ENCODE measurements around the gene NLK.
"Not testable (repeated sequence)": the region's sequence is repeated elsewhere in the genome, so short reads cannot be mapped to it uniquely, and the experiment has no call there.

NLK gene

DNA sequence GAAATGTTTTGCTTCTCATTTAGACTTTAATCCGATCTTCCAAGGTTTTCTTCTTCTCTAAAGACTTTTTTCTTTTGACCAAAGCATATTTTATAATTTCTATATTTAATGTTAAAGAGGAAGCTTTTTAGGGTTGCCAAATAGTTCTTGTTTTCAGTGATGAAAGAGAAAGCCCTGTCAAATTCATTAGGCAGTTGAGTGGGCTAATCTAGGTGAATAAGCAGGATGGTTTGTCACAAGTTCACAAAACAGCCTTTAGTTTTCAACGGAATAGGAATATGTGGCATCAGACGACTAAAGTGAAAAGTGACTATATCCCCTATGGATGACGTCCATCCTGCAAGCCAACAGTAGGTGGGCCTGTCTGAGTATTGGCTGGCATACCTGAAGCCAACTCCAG is 118.8 kb downstream of the NLK start:
- DNase-seq: no peak

DNA sequence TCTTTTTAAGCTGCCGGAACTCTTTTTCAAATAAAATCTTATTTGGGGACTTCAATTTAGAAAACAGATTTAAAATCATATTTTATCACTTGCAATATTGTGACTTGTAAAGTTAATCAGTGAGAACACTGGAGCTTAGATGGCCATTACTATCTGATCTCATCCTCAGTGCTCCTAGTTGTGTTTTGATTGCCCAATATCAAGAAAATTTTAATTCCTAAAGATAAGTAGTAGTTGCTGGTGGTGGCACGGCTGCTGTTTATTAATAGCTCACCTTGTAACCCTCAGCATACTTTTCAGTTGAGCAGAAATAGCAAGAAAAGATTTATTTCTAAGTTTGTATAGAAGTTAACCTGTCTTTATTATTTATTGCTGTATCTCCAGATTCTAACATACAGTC is 124.0 kb downstream of the NLK start:
- DNase-seq: no peak

DNA sequence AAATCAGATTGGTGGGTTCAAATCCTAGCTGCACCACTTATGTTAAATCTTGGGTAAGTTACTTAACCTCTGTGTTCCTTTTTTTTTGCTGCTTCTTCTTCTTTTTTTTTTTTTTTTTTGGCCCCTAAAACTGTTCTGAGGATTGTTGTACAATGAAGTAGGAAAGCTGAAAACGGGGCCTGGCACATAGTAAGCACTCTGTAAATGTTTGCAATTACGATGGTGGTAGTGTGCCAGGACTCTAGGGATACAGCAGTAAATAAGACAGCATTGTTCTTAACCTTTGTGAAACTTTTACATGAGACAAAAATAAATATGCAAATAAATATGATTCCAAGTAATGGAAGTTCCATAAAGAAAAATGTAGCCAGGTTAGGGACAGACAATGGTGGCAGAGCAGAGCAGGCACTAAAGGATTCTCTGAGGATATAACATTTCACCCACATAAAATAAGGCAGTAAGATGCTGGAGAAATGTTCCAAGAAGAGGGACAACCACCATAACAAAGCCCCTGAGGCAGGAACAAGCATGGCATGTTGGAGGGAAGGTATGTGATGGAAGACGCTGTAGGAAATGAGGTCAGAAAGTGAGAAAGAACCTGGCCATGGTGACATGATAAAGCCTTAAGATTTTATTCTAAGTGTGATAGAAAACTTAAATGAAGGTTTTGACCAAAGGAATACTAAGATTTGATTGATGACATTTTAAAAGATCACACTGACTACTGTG is 127.3 kb downstream of the NLK start:
- no peak for DNase-seq

DNA sequence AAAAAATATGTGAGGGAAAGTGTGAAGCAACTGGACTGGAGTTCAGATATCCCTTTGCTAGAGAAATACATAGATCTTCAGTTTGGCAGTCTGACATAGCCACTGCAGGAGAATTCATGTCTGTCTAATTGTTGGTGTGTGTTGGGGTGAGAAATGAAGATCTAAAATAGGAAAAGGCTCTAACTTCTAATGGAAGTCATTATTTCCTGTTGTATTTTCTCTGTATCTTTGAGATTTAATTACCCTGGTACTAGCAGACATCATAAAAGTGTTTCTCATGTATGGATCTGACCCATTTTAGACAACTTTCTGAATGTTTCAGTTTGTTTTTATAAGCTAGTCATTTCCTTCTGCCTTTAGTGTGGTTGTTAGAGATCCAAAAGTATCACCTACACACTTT is 128.3 kb downstream of the NLK start:
- DNase-seq: no peak

DNA sequence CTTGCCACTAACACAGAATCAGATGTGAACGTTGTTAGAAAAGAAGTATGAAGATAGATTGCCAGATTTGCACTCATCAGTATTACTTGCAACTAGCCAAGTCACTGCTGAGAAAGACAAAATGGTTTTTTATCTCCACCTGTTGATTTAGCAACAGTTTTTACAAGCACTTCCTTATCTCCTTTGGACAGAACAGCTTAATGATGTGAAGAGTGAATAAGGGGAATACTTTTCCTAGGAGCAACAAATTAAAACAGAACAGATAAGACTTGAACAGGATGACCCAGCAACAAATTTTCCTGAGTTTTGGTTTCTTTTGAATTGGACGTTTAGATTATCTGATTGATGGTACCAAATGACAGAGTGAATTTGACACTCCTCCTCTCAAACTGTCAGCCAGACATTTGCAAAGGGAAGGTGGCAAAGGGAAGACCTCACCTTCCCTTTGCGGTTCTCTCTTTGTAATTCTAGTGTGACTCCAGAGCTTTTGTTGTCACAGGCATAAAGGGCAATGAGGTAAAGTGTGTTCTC is 130.6 kb downstream of the NLK start:
- no peak for DNase-seq

DNA sequence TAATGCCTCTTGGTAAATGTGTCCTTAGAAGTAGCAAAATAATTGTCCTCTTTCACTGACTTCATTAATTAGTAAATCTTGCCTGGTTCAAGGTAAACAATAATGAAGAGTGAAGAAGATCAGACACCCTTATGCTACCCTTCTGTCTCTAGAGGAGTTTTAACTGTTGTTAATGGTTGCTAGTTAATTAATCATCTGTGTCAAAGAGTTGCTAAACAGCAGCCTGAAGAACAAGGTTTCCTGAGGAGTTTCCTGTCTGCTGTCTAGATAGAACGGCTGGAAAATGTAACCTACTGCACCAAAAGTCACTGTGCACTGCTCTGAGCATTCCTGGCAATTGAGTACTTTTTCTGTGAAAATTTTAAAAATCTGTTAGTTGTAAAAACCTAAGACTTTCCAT is 131.3 kb downstream of the NLK start:
- DNase-seq: no peak

DNA sequence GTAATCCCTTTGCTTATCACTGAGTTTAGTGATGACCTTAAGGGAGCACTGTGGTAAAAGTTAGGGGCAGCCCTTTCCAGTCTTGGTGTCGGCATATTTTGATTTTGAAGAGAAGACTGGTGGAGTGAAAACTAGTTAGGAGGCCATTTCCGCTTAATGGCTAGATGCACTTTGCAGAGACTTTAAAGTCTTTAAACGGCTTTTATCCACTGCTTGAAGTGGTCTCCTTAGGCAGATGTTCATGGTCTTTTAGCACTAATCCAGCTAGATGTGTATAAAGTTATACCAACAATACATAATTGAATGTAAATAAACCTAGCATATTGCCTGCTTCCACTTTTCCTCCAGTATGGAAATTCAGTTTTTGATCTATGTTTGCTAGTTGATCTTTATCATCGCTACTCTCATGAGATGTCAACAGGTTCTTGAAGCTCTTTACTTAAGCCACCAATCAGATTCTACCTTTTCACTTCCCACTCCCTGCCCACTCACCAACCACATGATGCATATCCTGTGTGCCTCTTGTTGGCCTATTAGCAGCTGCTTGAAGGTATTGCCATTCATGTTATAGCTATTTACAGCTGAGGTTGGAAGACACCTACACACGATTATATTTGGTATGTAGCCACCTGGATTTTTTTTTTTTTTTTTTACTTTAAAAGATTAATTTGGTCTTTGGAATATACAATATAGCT is 132.0 kb downstream of the NLK start:
- DNase-seq: peak; percentile 95

DNA sequence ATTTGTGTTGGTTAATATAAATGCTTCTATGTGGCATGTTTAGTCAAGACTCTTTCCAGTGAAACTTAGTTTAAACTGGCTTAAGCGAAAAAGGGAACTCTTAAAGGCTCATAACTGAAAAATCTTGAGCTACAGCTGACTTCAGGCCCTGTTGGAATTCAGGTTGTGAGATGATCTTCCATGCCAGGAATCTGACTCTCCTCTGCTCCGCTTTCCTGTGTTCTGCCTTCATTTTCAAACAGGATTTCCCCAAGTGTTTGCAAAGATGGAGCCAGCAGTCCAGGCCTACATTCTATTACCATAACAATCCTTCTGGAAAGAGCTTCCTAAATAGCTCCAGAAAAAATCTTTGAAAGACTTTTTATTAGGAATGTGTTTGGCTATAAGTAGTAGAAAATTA is 134.9 kb downstream of the NLK start:
- no peak for DNase-seq

DNA sequence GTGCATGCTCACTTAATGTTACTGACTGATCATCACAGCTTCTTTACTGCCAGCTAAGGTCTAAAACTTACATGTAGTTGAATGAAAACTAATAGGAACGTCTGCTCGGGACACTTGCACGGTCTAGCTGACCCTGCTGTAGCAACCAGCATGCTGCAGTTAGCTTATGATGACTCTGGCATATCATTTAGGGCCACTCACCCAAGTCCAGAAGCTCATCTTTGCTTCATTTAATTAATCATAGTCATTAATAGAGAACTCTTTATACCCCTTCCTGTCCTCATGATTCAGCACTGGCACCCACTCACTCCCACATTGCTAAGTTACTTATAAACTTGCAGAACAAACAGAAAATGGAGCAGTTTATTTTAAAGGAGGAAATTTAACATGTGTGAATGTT is 136.3 kb downstream of the NLK start:
- DNase-seq: no peak

DNA sequence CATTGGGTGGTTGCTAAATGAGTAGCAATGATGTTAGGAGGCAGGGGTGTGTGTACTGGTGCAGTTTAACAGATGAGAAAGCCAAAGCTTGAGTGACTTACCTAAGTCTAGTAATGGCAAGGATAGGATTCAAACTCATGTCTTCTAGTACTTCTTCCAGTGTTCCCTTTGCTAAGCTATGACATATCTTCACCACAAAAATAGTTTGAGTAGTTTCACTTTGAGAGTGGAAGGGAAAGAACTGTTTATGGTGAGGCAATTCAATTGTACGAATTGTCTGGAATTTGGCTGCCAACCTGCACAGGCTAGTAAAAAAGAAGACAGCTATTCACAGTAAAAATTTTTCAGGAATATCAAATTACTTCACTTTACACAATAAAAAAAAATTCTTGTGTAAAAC is 138.0 kb downstream of the NLK start:
- no peak for DNase-seq

DNA sequence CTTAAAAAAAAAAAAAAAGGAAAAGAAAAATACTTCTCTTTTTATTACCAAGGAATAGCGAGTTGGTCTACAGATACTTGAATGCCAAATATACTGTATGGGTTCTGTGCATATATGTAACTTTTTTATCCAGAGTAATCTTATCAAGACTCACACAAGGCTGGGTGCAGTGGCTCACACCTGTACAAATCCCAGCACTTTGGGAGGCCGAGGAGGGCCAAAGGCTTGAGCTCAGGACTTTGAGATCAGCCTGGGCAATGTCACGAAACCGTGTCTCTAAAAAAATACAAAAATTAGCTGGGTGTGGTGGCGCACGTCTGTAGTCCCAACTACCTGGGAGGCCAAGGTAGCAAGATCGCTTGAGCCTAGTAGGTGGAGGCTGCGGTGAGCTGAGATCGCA is 139.1 kb downstream of the NLK start:
- no peak for DNase-seq

DNA sequence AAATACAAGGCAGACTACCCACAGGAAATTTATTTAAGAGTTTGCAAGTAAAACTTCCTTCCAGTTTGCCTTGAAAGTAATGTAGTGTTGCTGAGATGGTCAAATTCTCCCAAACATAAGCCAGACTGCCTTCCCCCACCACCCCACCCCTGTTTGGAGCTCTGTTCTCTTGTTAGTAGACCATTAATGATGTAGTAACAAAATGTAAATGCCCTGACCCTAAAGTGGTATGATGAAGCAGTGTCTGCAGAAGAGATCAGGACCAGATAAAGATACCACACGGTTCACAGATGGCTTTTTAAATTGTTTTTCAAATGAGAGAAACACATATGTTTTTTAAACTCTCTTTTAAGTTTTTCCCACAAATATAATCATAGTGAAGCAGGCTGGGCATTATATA is 140.1 kb downstream of the NLK start:
- no peak for DNase-seq

DNA sequence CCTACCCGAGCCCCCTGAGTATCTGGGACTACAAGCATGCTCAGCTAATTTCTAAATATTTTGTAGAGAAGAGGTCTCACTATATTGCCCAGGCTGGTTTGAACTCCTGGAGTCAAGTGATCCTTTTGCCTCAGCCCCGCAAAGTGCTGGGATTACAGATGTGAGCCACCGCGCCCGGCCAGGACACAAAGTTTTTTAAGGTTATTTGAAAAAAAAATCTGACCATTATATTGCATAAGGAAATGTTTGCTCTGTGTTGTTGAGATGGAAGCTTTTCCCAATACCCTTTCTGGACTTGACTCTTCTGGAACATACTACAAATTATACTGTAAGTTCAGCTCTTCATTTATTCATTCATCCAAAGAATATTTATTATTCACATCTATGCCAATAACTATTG is 143.2 kb downstream of the NLK start:
- DNase-seq: no peak

DNA sequence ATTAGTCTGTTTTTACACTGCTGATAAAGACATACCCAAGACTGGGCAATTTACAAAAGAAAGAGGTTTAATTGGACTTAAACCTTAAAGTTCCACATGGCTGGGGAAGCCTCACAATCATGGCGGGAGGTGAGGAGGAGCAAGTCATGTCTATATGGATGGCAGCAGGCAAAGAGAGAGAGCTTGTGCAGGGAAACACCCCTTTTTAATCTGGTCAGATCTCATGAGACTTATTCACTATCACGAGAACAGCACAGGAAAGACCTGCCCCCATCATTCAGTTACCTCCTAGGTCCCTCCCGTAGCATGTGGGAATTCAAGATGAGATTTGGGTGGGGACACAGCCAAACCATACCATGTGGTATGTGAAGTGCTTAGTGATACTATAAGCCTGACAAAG is 144.0 kb downstream of the NLK start:
- not testable (repeated sequence) for DNase-seq

DNA sequence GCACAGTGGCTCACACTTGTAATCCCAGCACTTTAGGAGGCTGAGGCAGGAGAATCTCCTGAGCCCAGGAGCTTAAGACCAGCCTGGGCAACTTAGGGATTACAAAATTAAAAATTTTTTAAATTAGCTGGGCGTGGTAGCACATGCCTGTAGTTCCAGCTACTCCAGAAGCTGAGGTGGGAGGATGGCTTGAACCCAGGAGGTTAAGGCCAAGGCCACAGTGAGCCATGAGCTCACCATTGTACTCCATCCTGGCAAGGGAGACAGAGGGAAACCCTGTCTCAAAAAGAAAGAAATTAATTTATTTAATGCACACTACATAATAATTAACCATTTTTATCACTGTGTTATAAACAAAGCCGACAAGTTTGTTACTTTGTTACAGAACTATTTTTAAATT is 145.5 kb downstream of the NLK start:
- DNase-seq: no peak

DNA sequence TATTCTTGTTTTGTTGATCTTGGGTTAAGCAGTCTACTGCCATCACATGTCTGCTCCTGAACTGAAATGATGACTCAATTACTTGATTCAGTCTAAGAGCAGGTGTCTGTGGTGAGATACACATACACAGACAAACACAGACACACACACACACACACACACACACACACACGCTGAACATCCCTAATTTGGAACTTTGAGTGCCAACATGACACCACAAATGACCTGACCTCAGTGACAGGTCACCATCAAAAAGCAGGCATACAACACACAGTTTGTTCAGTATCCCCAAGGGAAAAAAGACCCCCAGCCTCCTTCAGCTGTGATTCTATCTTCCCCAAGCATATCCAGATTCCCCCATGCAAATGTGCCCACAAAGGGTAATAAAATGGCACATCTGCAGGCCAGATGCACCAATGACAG is 146.4 kb downstream of the NLK start:
- no peak for DNase-seq

DNA sequence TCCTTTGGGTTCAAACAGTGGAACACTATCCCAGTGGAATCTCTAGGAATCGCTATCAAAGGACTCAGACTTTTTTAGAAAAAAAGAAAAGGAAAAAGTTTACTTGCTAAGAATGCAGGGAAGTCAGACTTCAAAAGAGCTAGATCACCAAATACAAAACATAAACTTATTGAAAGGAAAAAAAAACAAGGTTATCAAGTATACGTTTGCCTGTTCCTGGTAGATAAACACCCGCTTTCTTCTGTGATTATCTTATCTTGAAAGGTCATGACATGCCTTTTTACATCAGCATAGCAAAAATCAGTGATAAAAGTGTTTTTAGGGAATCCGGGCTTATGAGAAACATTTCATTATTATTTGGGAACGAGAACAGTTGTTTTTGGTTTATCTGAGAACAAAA is 147.2 kb downstream of the NLK start:
- no peak for DNase-seq

DNA sequence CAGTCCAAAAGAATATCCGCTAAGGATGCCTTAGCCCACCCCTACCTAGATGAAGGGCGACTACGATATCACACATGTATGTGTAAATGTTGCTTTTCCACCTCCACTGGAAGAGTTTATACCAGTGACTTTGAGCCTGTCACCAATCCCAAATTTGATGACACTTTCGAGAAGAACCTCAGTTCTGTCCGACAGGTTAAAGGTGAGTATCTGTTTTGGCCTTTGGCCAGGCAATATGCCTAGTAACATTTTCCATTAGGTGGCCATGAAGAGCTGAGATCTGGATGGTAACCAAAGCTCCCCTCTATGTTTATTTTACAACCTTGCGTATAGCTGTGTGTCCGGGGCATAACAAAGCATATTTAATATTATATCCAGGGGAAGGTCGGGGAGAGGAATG is 148.5 kb downstream of the NLK start:
- DNase-seq: no peak

DNA sequence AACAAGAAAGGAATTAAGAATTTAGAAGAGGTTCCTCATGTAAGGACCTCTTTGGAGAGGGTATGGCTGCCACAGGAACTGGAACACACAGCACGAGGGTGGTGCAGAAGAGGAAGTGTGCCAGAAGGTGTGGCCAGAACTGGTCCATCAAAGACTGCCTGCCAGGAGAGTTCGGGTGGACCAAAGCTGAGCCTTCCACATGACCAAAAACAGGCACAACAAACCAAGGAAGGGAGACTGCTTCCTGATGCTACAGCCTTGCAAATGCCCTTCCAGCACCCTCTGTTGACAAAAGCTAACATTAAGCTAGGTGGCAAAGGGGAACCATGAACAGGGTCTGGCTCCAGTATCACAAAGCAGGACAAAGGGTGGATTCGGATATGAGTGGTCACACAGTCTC is 150.8 kb downstream of the NLK start:
- DNase-seq: no peak

DNA sequence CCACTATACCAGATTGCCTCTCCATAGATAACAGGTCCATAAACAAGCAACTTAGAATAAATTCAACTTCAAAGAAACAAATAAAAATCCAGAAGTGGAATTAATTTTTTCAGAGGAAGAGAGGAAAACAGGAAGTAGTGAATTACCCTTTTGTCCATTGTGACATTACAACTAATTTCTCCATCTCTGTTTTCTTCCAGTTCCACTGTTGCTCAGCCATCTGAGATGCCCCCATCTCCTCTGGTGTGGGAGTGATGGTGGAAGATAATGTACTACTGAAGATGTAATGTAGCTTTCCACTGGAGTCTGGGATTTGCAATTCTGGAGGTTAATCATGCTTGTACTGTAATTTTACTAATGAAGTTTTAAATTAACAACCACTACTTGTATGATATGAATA is 151.9 kb downstream of the NLK start:
- no peak for DNase-seq

DNA sequence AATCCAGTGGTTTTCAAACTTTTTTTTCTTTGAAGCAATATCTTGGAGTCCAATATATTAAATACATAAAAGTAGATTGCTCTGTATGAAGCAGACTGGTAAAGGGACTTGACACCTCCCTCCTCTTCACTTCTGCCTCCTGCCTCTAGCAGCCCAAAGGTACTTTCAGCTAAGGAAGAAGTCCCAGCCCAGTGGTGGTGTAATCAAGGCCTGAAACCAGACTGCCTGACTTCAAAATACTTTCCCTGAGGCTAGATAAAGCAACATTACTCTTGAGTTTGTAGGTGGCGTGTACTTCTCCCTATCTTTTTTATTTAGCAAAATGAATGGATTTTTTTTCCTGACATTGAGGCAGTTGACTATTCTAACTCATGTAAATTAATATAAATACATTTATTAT is 154.2 kb downstream of the NLK start:
- DNase-seq: no peak

DNA sequence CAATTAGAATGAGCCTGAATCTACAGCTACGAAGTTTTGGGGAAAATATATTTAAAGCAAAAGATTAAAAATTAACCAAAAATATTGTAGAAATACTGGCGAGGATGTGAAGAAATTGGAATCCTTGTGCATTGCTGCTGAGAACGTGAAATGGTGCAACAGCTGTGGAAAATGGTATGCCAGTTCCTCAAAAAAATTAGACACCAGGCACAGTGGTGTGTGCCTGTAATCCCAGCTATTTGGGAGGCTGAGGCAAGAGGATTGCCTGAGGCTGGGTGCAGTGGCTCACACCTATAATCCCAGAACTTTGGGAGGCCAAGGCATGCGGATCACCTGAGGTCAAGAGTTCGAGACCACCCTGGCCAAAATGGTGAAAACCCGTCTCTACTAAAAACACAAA is 156.6 kb downstream of the NLK start:
- DNase-seq: no peak

DNA sequence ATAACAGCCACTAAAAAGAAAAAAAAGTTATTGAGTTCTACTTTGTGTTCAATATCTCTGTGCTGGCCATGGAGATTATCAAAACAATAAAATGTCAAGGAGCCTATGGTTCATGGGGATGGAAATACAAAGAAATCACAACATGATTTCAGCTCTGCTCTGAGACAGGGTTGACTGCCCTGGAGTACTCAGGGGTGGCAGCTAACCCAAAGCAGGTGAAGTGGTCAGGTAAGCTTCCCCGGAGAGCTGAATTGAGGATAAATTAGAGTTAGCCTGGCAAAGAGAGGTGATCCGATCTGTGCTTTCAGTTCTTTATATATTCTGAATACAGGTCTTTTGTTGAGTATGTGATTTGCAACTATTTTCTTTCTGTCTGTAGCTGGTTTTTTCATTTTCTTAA is 157.3 kb downstream of the NLK start:
- DNase-seq: no peak

DNA sequence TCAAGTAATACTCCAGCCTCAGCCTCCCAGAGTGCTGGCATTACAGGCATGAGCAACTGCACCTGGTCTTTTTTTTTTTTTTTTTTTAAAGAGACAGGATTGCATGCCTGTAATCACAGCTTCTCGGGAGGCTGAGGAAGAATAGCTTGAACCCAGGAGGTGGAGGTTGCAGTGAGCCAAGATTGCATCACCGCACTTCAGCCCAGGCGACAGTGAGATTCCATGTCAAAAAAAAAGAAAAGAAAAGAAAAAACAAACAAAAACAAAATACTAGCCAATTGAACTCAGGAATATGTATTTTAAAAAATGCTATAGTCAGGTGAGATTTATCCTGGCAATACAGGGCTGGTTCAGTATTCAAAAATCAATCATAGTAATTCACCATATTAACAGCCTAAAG is 158.8 kb downstream of the NLK start:
- DNase-seq: no peak

DNA sequence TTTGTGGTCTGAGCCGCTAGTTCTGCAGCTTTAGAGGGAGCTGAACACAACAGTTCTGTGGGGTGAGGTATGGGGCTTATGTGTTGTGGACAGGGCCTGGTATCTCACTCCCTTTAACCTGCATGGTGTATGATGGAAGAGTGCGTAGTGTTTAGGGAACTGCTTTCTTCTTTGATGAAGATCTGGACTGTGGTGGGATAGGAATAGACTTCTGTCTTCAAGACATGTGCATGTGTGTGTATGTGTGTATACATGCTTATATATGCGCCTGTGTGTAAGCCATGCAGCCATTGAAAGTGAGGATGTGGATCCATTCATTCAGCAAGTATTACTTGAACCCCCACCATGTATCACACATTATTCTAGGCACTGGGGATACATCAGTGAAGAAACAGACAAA is 161.8 kb downstream of the NLK start:
- DNase-seq: no peak
